Activated CD8-positive, alpha-beta memory T cell treated with anti-CD3 and anti-CD28 coated beads, Interleukin-2, amount 50 U/mL, for 1 hour (primary cell): ENCODE measurements around the gene ATAD3A.
A peak's percentile ranks its signal among the peaks of the same experiment; 100 is the strongest.
"Not testable (repeated sequence)": the region's sequence is repeated elsewhere in the genome, so short reads cannot be mapped to it uniquely, and the experiment has no call there.

Experiments used
- DNase-seq: peaks from one replicate; pipeline ENCODE4 v3.0.0-alpha.2; 2020; ENCODE audit errors: extremely low read depth

Gene ATAD3A

GRCh38 chr1:1554926-1555915, 43.3 kb downstream of the ATAD3A start:
- no peak for DNase-seq

GRCh38 chr1:1556505-1556904, 44.5 kb downstream of the ATAD3A start:
- no peak for DNase-seq

DNA sequence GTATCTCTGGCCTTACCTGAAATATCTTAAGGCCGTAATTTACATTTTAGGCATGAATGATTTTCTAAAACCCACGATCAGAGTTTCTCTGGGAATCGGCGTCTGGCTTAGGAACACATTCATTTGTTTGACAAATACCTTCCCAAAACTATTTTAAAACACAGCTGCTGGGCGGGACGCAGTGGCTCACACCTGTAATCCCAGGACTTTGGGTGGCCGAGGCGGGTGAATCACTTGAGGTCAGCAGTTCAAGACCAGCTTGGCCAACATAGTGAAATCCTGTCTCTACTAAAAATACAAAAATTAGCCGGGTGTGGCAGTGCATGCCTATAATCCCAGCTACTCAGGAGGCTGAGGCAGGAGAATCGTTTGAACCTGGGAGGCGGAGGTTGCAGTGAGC, 45.0 kb downstream of the ATAD3A start:
- not testable (repeated sequence) for DNase-seq

DNA sequence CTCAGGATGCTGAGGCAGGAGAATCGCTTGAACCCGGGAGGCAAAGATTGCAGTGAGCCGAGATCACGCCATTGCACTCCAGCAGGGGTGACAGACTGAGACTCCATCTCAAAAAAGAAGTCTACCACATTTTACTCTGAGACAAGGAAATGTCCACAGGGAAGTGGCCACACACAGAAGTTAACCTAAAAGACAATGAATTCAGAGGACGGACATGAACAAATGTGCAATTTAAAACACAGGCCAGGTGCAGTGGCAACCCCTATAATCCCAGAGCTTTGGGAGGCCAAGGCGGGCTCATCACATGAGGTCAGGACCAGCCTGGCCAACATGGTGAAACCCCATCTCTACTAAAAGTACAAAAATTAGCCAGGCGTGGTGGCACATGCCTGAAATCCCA, 45.7 kb downstream of the ATAD3A start:
- not testable (repeated sequence) for DNase-seq

DNA sequence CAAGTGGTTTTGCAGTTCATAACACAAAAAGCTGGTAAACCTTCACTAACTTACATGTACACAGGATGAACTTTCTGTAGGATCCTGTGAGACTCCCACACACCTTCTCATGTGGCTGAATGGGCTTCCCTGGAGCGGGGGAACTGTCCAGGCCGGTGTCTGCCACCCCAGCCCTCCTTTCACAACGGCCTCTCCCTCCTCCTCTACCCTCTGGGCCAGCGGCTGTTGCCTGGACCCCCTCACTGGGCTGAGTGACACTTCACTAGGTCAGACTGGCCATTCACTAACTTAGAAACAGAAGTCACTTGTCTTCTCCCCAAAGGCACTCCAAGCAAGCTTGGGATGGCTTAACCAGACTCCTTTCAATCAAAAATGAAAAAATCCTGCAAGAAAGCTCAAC, 46.6 kb downstream of the ATAD3A start:
- DNase-seq: no peak

- DNase-seq: no peak
Measured at GRCh38 chr1:1559066-1559465, 47.1 kb downstream of the ATAD3A start.

- no peak for DNase-seq
Measured at GRCh38 chr1:1560178-1560577, 48.2 kb downstream of the ATAD3A start.

DNA sequence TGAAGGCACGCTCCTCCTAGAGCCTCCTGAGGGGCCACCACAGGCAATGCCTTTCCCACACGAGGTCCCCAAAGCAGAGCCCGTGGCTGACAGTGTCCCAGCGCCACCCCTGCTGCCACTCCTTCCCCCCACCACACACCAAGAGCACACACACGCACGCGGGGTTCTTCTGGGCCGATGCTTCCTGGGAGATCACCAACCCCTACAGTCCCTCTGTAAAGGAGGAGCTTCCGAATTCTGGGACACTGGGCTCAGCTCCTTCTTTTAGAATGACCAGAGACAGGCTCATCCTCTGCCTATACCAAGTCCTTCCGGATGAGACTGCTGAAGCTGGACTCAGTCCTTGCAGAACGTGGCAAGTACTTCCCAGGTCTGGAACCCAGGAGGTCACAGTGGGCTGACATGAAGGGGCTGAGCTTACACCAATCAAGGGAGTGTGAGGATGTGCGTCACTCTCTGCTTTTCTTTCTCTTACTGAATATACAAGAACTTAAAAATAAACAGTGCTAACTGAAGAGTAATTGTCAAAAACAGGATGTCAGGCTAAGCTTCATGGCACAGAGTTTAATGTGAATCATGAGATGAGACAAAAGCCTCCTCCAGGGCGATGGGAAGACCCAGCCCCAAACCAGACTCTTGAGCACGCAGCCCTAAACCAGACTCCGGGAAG, 50.0 kb downstream of the ATAD3A start:
- no peak for DNase-seq

- DNase-seq: no peak
Measured at GRCh38 chr1:1562556-1563195, 50.7 kb downstream of the ATAD3A start.

DNA sequence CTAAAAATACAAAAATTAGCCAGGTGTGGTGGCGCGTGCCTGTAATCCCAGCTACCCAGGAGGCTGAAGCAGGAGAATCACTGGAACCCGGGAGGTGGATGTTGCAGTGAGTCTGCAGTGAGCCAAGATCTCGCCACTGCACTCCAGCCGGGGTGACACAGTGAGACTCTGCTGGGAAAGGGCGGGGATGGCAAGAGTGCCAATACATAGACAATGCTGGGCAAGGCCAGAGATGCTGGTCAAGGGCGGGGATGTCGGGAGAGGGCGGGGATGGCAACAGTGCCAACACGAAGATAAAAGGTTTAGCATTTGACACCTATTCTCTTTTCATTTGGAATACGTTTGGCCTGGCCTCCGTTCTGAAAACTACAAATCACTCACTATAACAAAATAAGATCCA, 51.7 kb downstream of the ATAD3A start:
- DNase-seq: no peak

- no peak for DNase-seq
Measured at GRCh38 chr1:1564268-1564667, 52.3 kb downstream of the ATAD3A start.

- no peak for DNase-seq
Measured at GRCh38 chr1:1565340-1565739, 53.4 kb downstream of the ATAD3A start.

DNA sequence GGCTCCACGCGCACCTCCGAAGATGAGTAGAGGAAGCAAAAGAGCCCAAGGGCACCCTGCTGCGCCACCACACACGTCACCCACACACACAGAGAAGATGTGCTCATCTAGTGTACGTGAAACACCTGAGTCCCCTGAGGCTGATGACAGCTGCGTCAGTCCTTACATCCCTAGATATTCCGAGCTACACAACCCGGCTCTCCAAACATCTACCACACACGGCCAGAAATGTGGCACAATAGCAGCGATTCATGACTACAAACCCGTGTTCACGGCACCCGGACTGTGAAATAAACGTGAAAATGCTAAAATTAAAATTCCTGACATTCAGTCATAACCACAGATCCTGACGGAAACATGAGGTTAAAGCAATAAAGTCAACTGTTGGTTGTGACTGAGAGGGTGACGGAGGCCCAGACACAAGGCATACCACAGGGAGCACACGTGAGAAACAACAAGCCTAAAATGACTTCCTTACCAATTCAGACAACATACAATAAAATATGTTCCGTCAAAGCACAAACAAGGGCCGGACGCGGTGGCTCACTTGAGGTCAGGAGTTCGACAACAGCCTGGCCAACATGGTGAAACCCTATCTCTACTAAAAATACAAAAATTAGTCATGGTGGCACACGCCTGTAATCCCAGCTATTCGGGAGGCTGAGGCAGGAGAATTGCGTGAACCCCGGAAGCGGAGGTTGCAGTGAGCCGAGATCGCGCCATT, 55.4 kb downstream of the ATAD3A start:
- no peak for DNase-seq

DNA sequence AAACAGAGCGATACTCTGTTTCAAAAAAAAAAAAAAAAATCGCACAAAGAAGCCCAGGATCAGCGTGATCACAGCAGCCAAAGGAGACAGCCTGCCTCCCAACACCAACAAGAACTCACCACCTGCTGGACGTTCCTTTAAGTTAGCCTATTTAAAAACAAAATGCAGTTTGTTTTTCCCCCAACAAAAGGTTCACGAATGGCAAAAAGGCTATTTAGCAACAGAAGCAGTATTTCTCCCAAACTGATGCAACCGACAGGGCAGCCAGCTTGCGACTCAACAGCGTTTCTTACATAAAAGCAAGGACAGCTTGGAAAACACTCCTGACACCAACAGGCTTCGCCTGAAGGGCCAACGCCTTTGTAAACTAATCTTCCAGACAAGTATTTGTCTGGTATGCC, 55.9 kb downstream of the ATAD3A start:
- DNase-seq: no peak

DNA sequence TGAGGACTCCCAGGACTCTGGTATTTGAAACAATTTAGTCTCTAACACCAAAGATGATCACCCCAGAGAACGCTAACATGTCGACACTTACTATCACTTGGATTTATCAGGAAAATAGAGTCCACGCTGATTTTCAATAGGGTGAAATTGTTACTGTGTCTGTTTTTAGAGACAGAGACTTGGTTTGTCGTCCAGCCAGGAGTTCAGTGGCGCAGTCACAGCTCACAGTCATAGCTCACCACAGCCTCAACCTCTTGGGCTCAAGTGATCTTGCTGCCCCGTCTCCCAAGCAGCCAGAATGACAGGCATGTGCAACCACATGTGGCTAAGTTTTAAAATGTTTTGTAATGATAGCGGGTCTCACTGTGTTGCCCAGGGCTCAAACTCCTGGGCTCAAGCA, 57.4 kb downstream of the ATAD3A start:
- DNase-seq: no peak

DNA sequence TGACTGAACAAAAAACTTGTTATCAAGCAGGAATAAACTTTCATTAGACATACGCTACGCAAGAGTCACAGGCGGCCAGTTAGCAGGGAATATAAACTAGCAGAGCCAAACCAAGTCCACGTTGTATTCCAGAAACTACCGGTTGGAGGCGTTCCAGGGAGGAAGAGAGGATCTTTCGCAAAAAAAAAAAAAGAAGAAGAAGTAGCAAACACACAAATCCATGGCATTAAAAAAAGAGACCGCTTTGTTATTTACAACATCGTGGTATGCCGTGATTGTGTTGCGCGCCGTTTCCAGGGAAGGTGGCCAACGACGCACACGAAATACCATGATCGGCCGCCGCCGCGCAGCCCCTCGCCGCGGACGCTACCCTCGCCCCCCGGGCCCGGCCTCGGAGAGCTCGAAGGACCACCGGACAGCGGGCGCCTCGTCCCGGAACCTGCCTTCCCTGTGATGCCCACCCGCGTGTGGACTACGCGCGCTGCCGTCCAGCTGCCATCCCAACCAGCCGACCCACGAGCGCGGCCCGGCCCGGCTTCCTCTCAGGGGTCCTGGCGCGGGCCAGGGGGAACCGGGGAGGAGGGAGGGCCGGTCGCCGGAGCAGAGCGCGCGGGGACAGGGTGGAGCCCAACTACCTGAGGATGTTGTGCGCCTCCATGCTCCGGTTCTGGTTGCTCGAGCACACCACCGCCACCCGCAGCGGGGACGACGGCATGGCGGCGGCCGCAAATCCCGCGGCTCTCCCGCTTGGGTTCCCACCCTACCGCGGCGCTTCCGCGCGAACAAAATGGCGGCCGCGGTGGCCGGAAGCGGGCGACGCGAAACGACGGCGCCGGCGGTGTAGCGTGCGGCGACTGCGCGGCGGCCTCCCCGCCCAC, 62.1 kb downstream of the ATAD3A start:
- no peak for DNase-seq

- peak; percentile 81 for DNase-seq
Measured at GRCh38 chr1:1574721-1575537, 63.0 kb downstream of the ATAD3A start, which contains the start of gene SSU72. SSU72 (minus strand) TSS chr1:1574863; CDS start chr1:1574557, 306 bp downstream.

DNA sequence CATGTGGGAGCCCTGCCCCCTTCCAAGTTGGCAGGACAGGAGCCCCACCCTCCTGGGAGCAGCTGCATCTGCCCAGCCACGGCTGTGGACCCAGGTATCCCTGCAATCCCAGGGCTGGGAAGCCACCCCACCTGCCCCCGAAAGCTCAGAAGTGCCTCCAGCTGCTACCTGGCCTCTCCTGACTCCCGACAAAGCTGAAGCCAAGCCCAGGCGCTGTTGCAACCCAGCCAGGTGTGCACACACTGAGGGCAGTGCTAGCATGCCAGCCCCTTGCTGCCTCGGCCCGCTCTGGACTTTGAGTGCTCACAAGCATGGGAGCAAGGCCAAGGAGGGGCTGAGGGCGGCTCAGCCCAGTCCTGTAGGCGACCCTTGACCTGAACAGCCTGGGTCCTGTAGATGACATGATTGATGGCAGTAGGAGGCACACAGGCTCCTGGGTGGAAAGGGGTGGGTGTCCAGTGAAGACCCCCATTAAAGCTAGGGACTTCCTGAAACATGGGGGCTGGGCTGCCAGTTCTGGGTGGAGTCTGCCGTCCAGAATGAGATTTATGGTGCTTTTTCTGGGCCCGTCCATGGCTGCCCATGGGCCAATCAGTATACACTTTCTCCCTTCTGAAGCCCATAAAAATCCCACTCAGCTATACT, 65.5 kb downstream of the ATAD3A start:
- no peak for DNase-seq

DNA sequence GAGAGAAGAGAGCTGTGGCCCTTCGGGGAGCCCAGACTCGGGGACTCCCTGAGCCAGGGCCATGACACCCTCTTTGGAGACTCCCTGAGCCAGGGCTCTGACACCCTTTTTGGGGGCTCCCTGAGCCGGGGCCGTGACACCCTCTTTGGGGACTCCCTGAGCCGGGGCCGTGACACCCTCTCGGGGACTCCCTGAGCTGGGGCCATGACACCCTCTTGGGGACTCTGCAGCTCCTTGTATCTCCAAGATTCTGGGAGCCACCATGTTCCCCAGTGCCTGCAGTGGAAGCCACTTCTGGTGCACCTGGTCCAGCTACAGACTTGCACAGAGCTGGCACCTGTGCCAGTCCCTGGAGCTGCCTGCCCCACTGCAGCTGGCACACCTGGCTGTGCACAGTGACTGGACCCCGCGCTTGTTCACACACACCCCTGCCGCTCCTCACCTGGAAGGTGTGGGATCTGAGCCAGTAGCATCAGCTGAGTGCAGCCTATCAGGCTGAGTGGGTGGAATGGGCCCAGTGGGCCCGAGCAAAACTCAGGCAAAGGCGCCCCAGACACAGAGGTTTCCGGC, 66.5 kb downstream of the ATAD3A start:
- DNase-seq: no peak
